H9 (cell line): ENCODE data around the gene PSME1. TPM values are rescaled to one million over a fixed set of nuclear protein-coding genes. Genes with fewer than 3 reads are reported as not detected.

Experiments
- DNase-seq: peaks from one replicate; pipeline ENCODE4 v3.0.0-alpha.2; 2017
- H2AFZ ChIP-seq: one replicate; pipeline ENCODE4 v1.6.1; 2013; ENCODE audit warnings: mild to moderate bottlenecking, low read length, control low read depth, moderate library complexity
- H2AK5ac ChIP-seq: 2 replicates; pipeline ENCODE4 v1.6.1; 2013; ENCODE audit warnings: low read length, control low read depth, mixed read lengths; ENCODE audit not compliant: insufficient read length
- H2BK120ac ChIP-seq: one replicate; pipeline ENCODE4 v1.6.1; 2013; ENCODE audit warnings: low read depth, mild to moderate bottlenecking, low read length, control low read depth, inconsistent platforms; ENCODE audit not compliant: poor library complexity, severe bottlenecking
- H2BK12ac ChIP-seq: 2 replicates; pipeline ENCODE4 v1.6.1; 2013; ENCODE audit warnings: low read length, control low read depth, mixed read lengths, low read depth; ENCODE audit not compliant: insufficient read length
- H2BK15ac ChIP-seq: 2 replicates; pipeline ENCODE4 v1.6.1; 2013; ENCODE audit warnings: low read depth, low read length, control low read depth
- H2BK20ac ChIP-seq: one replicate; pipeline ENCODE4 v1.6.1; 2013; ENCODE audit warnings: low read depth, mild to moderate bottlenecking, low read length, control low read depth, inconsistent platforms; ENCODE audit not compliant: poor library complexity, severe bottlenecking
- H2BK5ac ChIP-seq: 2 replicates; pipeline ENCODE4 v1.6.1; 2013; ENCODE audit warnings: low read length, control low read depth, mixed read lengths; ENCODE audit not compliant: insufficient read length
- H3K14ac ChIP-seq: 2 replicates; pipeline ENCODE4 v1.6.1; 2013; ENCODE audit warnings: low read length, control low read depth; ENCODE audit not compliant: insufficient read depth
- H3K18ac ChIP-seq: 2 replicates; pipeline ENCODE4 v1.6.1; 2013; ENCODE audit warnings: low read depth, mild to moderate bottlenecking, mixed read lengths, low read length, control low read depth; ENCODE audit not compliant: insufficient read length
- H3K23ac ChIP-seq: 2 replicates; pipeline ENCODE4 v1.6.1; 2013; ENCODE audit warnings: low read length, control low read depth, mixed read lengths, low read depth; ENCODE audit not compliant: insufficient read length
- H3K23me2 ChIP-seq: 2 replicates; pipeline ENCODE4 v1.6.1; 2013; ENCODE audit warnings: low read depth, mild to moderate bottlenecking, mixed read lengths, low read length, control low read depth; ENCODE audit not compliant: insufficient read length, poor library complexity, severe bottlenecking
- H3K27ac ChIP-seq: 2 replicates; pipeline ENCODE4 v1.5.1; 2013; ENCODE audit warnings: low read length, control low read depth, mixed read lengths, low read depth; ENCODE audit not compliant: insufficient read length
- H3K27me3 ChIP-seq: 2 replicates; pipeline ENCODE4 v1.6.1; 2013; ENCODE audit warnings: low read length, control low read depth, inconsistent platforms; ENCODE audit not compliant: insufficient read depth
- H3K4ac ChIP-seq: 2 replicates; pipeline ENCODE4 v1.6.1; 2013; ENCODE audit warnings: low read depth, mild to moderate bottlenecking, control low read depth, inconsistent platforms, low read length, moderate library complexity
- H3K4me1 ChIP-seq: 2 replicates; pipeline ENCODE4 v1.6.1; 2013; ENCODE audit warnings: low read length, control low read depth, inconsistent platforms; ENCODE audit not compliant: insufficient read depth
- H3K4me2 ChIP-seq: 2 replicates; pipeline ENCODE4 v1.6.1; 2013; ENCODE audit warnings: low read length, control low read depth, mixed read lengths; ENCODE audit not compliant: insufficient read length, insufficient read depth
- H3K56ac ChIP-seq: 2 replicates; pipeline ENCODE4 v1.6.1; 2013; ENCODE audit warnings: low read depth, mild to moderate bottlenecking, mixed read lengths, low read length, control low read depth; ENCODE audit not compliant: insufficient read length
- H3K79me1 ChIP-seq: 2 replicates; pipeline ENCODE4 v1.6.1; 2013; ENCODE audit warnings: low read depth, mild to moderate bottlenecking, moderate library complexity, low read length, control low read depth, inconsistent platforms; ENCODE audit not compliant: insufficient read depth, poor library complexity, severe bottlenecking
- H3K79me2 ChIP-seq: 2 replicates; pipeline ENCODE4 v1.6.1; 2013; ENCODE audit warnings: low read length, control low read depth, inconsistent platforms; ENCODE audit not compliant: insufficient read depth
- H3K9ac ChIP-seq: 2 replicates; pipeline ENCODE4 v1.6.1; 2013; ENCODE audit warnings: low read length, control low read depth, mixed read lengths; ENCODE audit not compliant: insufficient read length; ENCODE audit errors: extremely low read depth
- H3K9me3 ChIP-seq: one replicate; pipeline ENCODE4 v1.6.1; 2013; ENCODE audit warnings: low read depth, low read length, inconsistent platforms; ENCODE audit not compliant: control insufficient read depth
- H3T11ph ChIP-seq: one replicate; pipeline ENCODE4 v1.6.1; 2013; ENCODE audit warnings: mild to moderate bottlenecking, low read length, control low read depth, inconsistent platforms
- H4K20me1 ChIP-seq: one replicate; pipeline ENCODE4 v1.6.1; 2013; ENCODE audit not compliant: control insufficient read depth, insufficient read length, insufficient read depth
- H4K5ac ChIP-seq: 2 replicates; pipeline ENCODE4 v1.6.1; 2013; ENCODE audit warnings: low read depth, mild to moderate bottlenecking, mixed read lengths, low read length, control low read depth; ENCODE audit not compliant: insufficient read length
- H4K8ac ChIP-seq: replicated peaks from 2 replicates; pipeline ENCODE4 v1.6.1; 2013; ENCODE audit warnings: low read length, control low read depth, mixed read lengths, low read depth; ENCODE audit not compliant: insufficient read length
- H4K91ac ChIP-seq: 2 replicates; pipeline ENCODE4 v1.6.1; 2013; ENCODE audit warnings: low read depth, mild to moderate bottlenecking, moderate library complexity, mixed read lengths, low read length, control low read depth; ENCODE audit not compliant: insufficient read length
- H3K27ac Mint-ChIP-seq, 3 experiments: 2 replicates in 2 of 3; 3 replicates in 1 of 3; pipeline ENCODE4 v1.8.0; 2020 to 2021; ENCODE audit warnings: mixed read lengths in 3 of 3, mild to moderate bottlenecking in 1 of 3, moderate library complexity in 1 of 3
- H3K27me3 Mint-ChIP-seq: 2 replicates; pipeline ENCODE4 v1.8.0; 2021; ENCODE audit warnings: low read depth, mild to moderate bottlenecking, moderate library complexity, mixed read lengths
- H3K36me3 Mint-ChIP-seq, 3 experiments: 2 replicates in 2 of 3; 3 replicates in 1 of 3; pipeline ENCODE4 v1.8.0; 2020 to 2021; ENCODE audit warnings: low read depth in 3 of 3, mixed read lengths in 3 of 3; ENCODE audit not compliant: insufficient read depth in 1 of 3
- H3K4me1 Mint-ChIP-seq, 2 experiments: 2 replicates each; pipeline ENCODE4 v1.8.0; 2020; ENCODE audit warnings: mixed read lengths in 2 of 2
- H3K4me3 Mint-ChIP-seq, 2 experiments: 2 replicates in 1 of 2; 3 replicates in 1 of 2; pipeline ENCODE4 v1.8.0; 2020 to 2021; ENCODE audit warnings: mild to moderate bottlenecking in 2 of 2, mixed read lengths in 2 of 2, moderate library complexity in 1 of 2
- H3K9me3 Mint-ChIP-seq, 2 experiments: 2 replicates in 1 of 2; 3 replicates in 1 of 2; pipeline ENCODE4 v1.8.0; 2020; ENCODE audit warnings: mild to moderate bottlenecking in 2 of 2, mixed read lengths in 2 of 2, moderate library complexity in 1 of 2
- WGBS: extraction: QIAGEN DNeasy Blood & Tissue Kit; methylation state at CpG from one replicate; pipeline ENCODE4 v1.1.7; 2013; ENCODE audit warnings: missing lambda C conversion rate, low lambda C conversion rate, mixed read lengths; ENCODE audit not compliant: insufficient read length; ENCODE audit errors: extremely low coverage; 5-methylcytosine and 5-hydroxymethylcytosine counted together
- total RNA-seq: library from RNA; stranded (reverse); gene quantifications from 2 replicates; pipeline ENCODE4 v1.2.1, GENCODE V29; 2021
- TF ChIP-seq, protein P1 (sequence below): fragments of 200-600 bp; sonication (generic); conservative IDR thresholded peaks from 3 replicates; pipeline ENCODE4 v1.8.0; 2021; ENCODE audit warnings: antibody characterized with exemption, mild to moderate bottlenecking

The PSME1 gene
- total RNA-seq, 1 experiment from 2014 or later: 109 TPM

DNA sequence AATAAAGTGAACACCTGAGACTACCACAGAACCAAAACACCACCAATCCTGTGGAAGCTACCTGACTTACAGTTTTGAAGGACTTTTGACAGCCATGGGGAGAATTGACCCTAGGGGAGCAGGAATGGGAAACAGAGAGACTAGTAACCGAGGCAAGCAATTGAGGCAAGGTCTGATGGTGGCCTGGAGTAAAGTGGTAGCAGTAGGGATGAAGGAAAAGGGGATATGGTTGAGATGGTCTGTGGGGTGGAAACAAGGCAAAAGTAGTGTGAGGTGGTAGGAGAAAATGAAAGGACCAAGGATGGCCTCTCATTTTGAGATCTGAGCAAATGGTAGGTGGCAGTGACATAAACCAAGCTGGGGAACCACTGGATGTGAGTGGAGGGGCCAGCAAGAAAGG lies 20.8 kb downstream of the PSME1 start:
- Histone ChIP-seq H2BK5ac (no peak overlapping the region), H3K27ac (no peak overlapping the region), H3K18ac (no peak overlapping the region), H2AFZ (no peak overlapping the region), H2BK120ac (no peak overlapping the region), H2BK12ac (no peak overlapping the region), H2BK20ac (no peak overlapping the region), H4K8ac (no peak overlapping the region), H3K79me1 (no peaks in the 10 kb centered on the region), H3T11ph (no peak overlapping the region), H4K5ac (no peak overlapping the region), H4K20me1 (no peaks in the 10 kb centered on the region), H3K9me3 (no peaks in the 10 kb centered on the region), H2BK15ac (no peak overlapping the region), H3K4me2 (no peak overlapping the region), H3K9ac (no peak overlapping the region), H3K79me2 (no peaks in the 10 kb centered on the region), H3K27me3 (no peaks in the 10 kb centered on the region), H3K4me1 (no peaks in the 10 kb centered on the region), H3K23me2 (no peaks in the 10 kb centered on the region), H3K14ac (no peak overlapping the region), H3K4ac (no peak overlapping the region), H3K56ac (no peak overlapping the region), H4K91ac (no peak overlapping the region), H2AK5ac (no peak overlapping the region), H3K23ac (no peak overlapping the region)
- Mint-ChIP-seq H3K9me3 (no peaks in the 10 kb centered on the region), H3K27ac (no peak overlapping the region), H3K4me1 (peaks cover 9 to 10% of the 10 kb centered on the region in 2 experiments), H3K4me3 (no peak overlapping the region), H3K27me3 (no peaks in the 10 kb centered on the region; the same call in 1 of the 2 replicates), H3K36me3 (peaks cover 37 to 64% (median 57%) of the 10 kb centered on the region in 3 experiments)
- WGBS: no CpG with 5 or more reads among the region's 1 CpG
- DNase-seq: no peak
- TF ChIP-seq, protein P1, sequence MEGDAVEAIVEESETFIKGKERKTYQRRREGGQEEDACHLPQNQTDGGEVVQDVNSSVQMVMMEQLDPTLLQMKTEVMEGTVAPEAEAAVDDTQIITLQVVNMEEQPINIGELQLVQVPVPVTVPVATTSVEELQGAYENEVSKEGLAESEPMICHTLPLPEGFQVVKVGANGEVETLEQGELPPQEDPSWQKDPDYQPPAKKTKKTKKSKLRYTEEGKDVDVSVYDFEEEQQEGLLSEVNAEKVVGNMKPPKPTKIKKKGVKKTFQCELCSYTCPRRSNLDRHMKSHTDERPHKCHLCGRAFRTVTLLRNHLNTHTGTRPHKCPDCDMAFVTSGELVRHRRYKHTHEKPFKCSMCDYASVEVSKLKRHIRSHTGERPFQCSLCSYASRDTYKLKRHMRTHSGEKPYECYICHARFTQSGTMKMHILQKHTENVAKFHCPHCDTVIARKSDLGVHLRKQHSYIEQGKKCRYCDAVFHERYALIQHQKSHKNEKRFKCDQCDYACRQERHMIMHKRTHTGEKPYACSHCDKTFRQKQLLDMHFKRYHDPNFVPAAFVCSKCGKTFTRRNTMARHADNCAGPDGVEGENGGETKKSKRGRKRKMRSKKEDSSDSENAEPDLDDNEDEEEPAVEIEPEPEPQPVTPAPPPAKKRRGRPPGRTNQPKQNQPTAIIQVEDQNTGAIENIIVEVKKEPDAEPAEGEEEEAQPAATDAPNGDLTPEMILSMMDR: no peak
